ENCODE data around the gene TSPAN3. TPM values are rescaled to one million over a fixed set of nuclear protein-coding genes. Genes with fewer than 3 reads are reported as not detected.

Gene TSPAN3
- total and polyA plus RNA-seq, 2 donors (not counting 3 experiments of a cell fraction or from before 2014, with no cell fraction given): 215 to 606 TPM

DNA sequence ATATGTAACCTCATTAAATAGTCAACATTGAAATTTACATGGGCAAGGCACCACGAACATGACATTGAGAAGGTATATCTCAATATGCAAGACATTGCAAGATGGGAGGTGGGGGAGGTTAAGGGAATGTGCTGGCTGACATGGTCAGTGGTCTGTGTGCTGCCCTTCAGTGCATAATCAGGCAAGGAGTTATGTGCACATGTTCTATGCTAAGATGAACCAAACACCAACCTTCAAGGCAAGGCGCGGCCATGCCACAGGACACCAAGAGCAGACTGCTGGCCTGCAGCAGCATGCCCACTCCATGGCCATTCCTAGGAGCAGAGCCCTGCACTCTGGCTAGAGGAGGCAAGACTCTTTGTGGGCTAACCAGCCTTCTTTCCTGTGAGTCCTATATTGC is 40.9 kb upstream of the TSPAN3 start:
- H3K4me2 ChIP-seq (ENCODE audit: insufficient read depth, low read length): no peak overlapping the region
- intact Hi-C loops (cut with micrococcal nuclease): no loop called here
- H3K27ac ChIP-seq (ENCODE audit: insufficient read depth, low read depth, low read length): no peak overlapping the region
- DNase-seq (ENCODE audit: low read depth, low spot score): no peak
- BruUV-seq (replicated peaks): no TSS peak
- no peaks in the 10 kb centered on the region for H3K4me1 ChIP-seq (ENCODE audit: control insufficient read depth, extremely low read depth, insufficient read depth, low read length)
- dilution Hi-C loops (cut with MboI; ENCODE audit: extremely low pct_ligation_motif_present, low sequenced_read_pairs): no loop called here
- no peaks in the 10 kb centered on the region for H3K79me2 ChIP-seq (ENCODE audit: control insufficient read depth, insufficient read depth, low read length)
- no peak overlapping the region for H3K9ac ChIP-seq (replicated peaks; ENCODE audit: extremely low read depth, insufficient read depth, low read length)
- H3K36me3 ChIP-seq (ENCODE audit: control insufficient read depth in 2 of 2, extremely low read depth in 1 of 2, insufficient read depth in 2 of 2, low read length in 2 of 2): peaks cover 0 to 5% of the 10 kb centered on the region in 2 experiments
- no peak for TF ChIP-seq CTCF (IDR thresholded peaks at IDR 0.05; ENCODE audit: extremely low read depth in 1 of 2, insufficient read depth in 1 of 2, low read depth in 1 of 2, low read length in 2 of 2)
- TF ChIP-seq JUN (IDR thresholded peaks at IDR 0.05; ENCODE audit: borderline replicate concordance, insufficient read depth, insufficient read length, low read depth): no peak
- TF ChIP-seq EZH2 (IDR thresholded peaks at IDR 0.05; ENCODE audit: borderline replicate concordance, low read depth, low read length, severe bottlenecking): no peak
- no peak for TF ChIP-seq POLR2A (IDR thresholded peaks at IDR 0.05; ENCODE audit: low read depth, low read length)
- no peak for TF ChIP-seq FOS (IDR thresholded peaks at IDR 0.05; ENCODE audit: borderline replicate concordance, insufficient read depth, low read length)
- no peak for TF ChIP-seq POLR2AphosphoS5 (IDR thresholded peaks at IDR 0.05; ENCODE audit: insufficient read depth, low read depth, low read length)
- no peak for TF ChIP-seq MYC (IDR thresholded peaks at IDR 0.05; ENCODE audit: low read depth, low read length)
- TF ChIP-seq, protein P1, sequence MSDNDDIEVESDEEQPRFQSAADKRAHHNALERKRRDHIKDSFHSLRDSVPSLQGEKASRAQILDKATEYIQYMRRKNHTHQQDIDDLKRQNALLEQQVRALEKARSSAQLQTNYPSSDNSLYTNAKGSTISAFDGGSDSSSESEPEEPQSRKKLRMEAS (IDR thresholded peaks at IDR 0.05; ENCODE audit: insufficient read depth, insufficient read length): no peak
- no peak for TF ChIP-seq GATA2 (IDR thresholded peaks at IDR 0.05; ENCODE audit: insufficient read depth, insufficient read length, low read depth, low read length)
- POLR2A ChIA-PET: no interaction called here
- FAIRE-seq: no peak
- no peaks in the 10 kb centered on the region for H3K9me1 ChIP-seq (replicated peaks; ENCODE audit: control insufficient read depth, extremely low read depth, insufficient read depth, low read length)
- no peaks in the 10 kb centered on the region for H3K9me3 ChIP-seq (replicated peaks; ENCODE audit: control insufficient read depth, insufficient read depth, low read length)
- CTCF ChIA-PET: interaction anchor here (1.9 kb wide), 1 partner anchor 431 kb away, joined by 11 read pairs; no protein-coding TSS in a partner anchor
- H3K4me3 ChIP-seq (replicated peaks in 1 of 3; ENCODE audit: insufficient read depth in 1 of 3, low read depth in 1 of 3, low read length in 3 of 3): no peak overlapping the region
- no peaks in the 10 kb centered on the region for H4K20me1 ChIP-seq (replicated peaks; ENCODE audit: control insufficient read depth, extremely low read depth, insufficient read depth, low read length)
- no peaks in the 10 kb centered on the region for H3K27me3 ChIP-seq (ENCODE audit: control insufficient read depth in 2 of 2, insufficient read depth in 2 of 2, low read length in 2 of 2)
- no peak overlapping the region for H2AFZ ChIP-seq (ENCODE audit: low read depth, low read length)

Measured in endothelial cell of umbilical vein (primary cell).